Measurements from ENCODE around the gene DBN1. TPM values are rescaled to one million over a fixed set of nuclear protein-coding genes. Genes with fewer than 3 reads are reported as not detected.

Gene DBN1
- total and polyA plus RNA-seq, 2 experiments from 2014 or later, result 106 to 290 TPM

GRCh38 chr5:177462021-177462670 lies 11.3 kb downstream of the DBN1 start:
- Histone ChIP-seq H3K4me2 (no peak overlapping the region), H3K36me3 (ENCODE audit: insufficient read depth) (peaks cover 43% of the 10 kb centered on the region), H3K4me3 (no peak overlapping the region), H3K27me3 (ENCODE audit: insufficient read depth) (no peaks in the 10 kb centered on the region), H3K9me2 (ENCODE audit: insufficient read depth) (no peaks in the 10 kb centered on the region), H3K4me1 (ENCODE audit: insufficient read depth) (peaks cover 3% of the 10 kb centered on the region), H4K20me1 (replicated peaks; ENCODE audit: insufficient read depth) (peaks cover 26% of the 10 kb centered on the region), H2AFZ (no peak overlapping the region), H3K79me2 (replicated peaks; ENCODE audit: insufficient read depth) (peaks cover 16% of the 10 kb centered on the region), H3F3A (replicated peaks; ENCODE audit: low read depth) (peaks cover 45% of the 10 kb centered on the region), H3K27ac (ENCODE audit: low read depth) (no peak overlapping the region)
- Mint-ChIP-seq H3K36me3 (ENCODE audit: low read depth) (peaks cover 80% of the 10 kb centered on the region), H3K27me3 (ENCODE audit: insufficient read depth, low read depth, poor library complexity) (peaks cover 31% of the 10 kb centered on the region), H3K9me3 (peaks cover 12% of the 10 kb centered on the region), H3K4me1 (peaks cover 8% of the 10 kb centered on the region), H3K27ac (no peak overlapping the region), H3K4me3 (no peak overlapping the region)
- TF ChIP-seq EZH2phosphoT487 (IDR thresholded peaks at IDR 0.05; ENCODE audit: unreplicated experiment) (no peak), POLR2AphosphoS5 (IDR thresholded peaks at IDR 0.05; ENCODE audit: low read depth) (peak; percentile 3; the same call in 1 of the 2 replicates)
- ATAC-seq, result no peak
- DNase-seq (ENCODE audit: low spot score), result no peak

- Histone ChIP-seq H2AFZ (no peak overlapping the region), H3K4me2 (no peak overlapping the region), H3K79me2 (replicated peaks; ENCODE audit: insufficient read depth) (peaks cover 13% of the 10 kb centered on the region), H3K4me1 (ENCODE audit: insufficient read depth) (peaks cover 10% of the 10 kb centered on the region), H4K20me1 (replicated peaks; ENCODE audit: insufficient read depth) (peaks cover 25% of the 10 kb centered on the region), H3K4me3 (no peak overlapping the region), H3K36me3 (ENCODE audit: insufficient read depth) (peaks cover 36% of the 10 kb centered on the region), H3F3A (replicated peaks; ENCODE audit: low read depth) (peaks cover 47% of the 10 kb centered on the region), H3K9me2 (ENCODE audit: insufficient read depth) (no peaks in the 10 kb centered on the region), H3K27me3 (ENCODE audit: insufficient read depth) (no peaks in the 10 kb centered on the region), H3K27ac (ENCODE audit: low read depth) (0 out of 2 replicates have a peak overlapping the region, but pooled peaks have one; percentile 45)
- H3K4me1 Mint-ChIP-seq, result peaks cover 15% of the 10 kb centered on the region
- ATAC-seq (no peak), DNase-seq (ENCODE audit: low spot score) (no peak)
- H3K36me3 Mint-ChIP-seq (ENCODE audit: low read depth), result peaks cover 67% of the 10 kb centered on the region
- H3K27ac Mint-ChIP-seq, result peak overlapping the region; percentile 36; the same call in 1 of the 2 replicates
- no peak overlapping the region for H3K4me3 Mint-ChIP-seq
- peaks cover 41% of the 10 kb centered on the region for H3K27me3 Mint-ChIP-seq (ENCODE audit: insufficient read depth, low read depth, poor library complexity)
- no peak for TF ChIP-seq EZH2 (IDR thresholded peaks at IDR 0.05; ENCODE audit: low read depth, unreplicated experiment)
- TF ChIP-seq POLR2AphosphoS5 (IDR thresholded peaks at IDR 0.05; ENCODE audit: low read depth), result peak; percentile 48; the same call in 1 of the 2 replicates
- peaks cover 3% of the 10 kb centered on the region; the same call in 2 of the 3 replicates for H3K9me3 Mint-ChIP-seq
These were observed 13.4 kb downstream of the DBN1 start for GRCh38 chr5:177459819-177460628.

GRCh38 chr5:177459357-177459756 lies 14.1 kb downstream of the DBN1 start:
- H3K79me2 ChIP-seq (replicated peaks; ENCODE audit: insufficient read depth), result peaks cover 10% of the 10 kb centered on the region
- no peak overlapping the region for H3K4me2 ChIP-seq
- peaks cover 31% of the 10 kb centered on the region for H3K36me3 ChIP-seq (ENCODE audit: insufficient read depth)
- DNase-seq (ENCODE audit: low spot score) (no peak), ATAC-seq (no peak)
- no peak overlapping the region for H3K27ac ChIP-seq (ENCODE audit: low read depth)
- peaks cover 3% of the 10 kb centered on the region; the same call in 1 of the 3 replicates for H3K9me3 Mint-ChIP-seq
- peaks cover 24% of the 10 kb centered on the region for H4K20me1 ChIP-seq (replicated peaks; ENCODE audit: insufficient read depth)
- peaks cover 10% of the 10 kb centered on the region for H3K4me1 ChIP-seq (ENCODE audit: insufficient read depth)
- no peak overlapping the region for H3K27ac Mint-ChIP-seq
- no peaks in the 10 kb centered on the region for H3K9me2 ChIP-seq (ENCODE audit: insufficient read depth)
- H3F3A ChIP-seq (replicated peaks; ENCODE audit: low read depth), result peaks cover 49% of the 10 kb centered on the region
- H3K4me1 Mint-ChIP-seq, result peaks cover 15% of the 10 kb centered on the region
- H3K4me3 ChIP-seq, result no peak overlapping the region
- H2AFZ ChIP-seq, result no peak overlapping the region
- peaks cover 61% of the 10 kb centered on the region for H3K36me3 Mint-ChIP-seq (ENCODE audit: low read depth)
- no peaks in the 10 kb centered on the region for H3K27me3 ChIP-seq (ENCODE audit: insufficient read depth)
- peaks cover 42% of the 10 kb centered on the region for H3K27me3 Mint-ChIP-seq (ENCODE audit: insufficient read depth, low read depth, poor library complexity)
- no peak overlapping the region for H3K4me3 Mint-ChIP-seq
- TF ChIP-seq REST (IDR thresholded peaks at IDR 0.05; ENCODE audit: unreplicated experiment) (no peak), NANOG (IDR thresholded peaks at IDR 0.05; ENCODE audit: borderline replicate concordance) (no peak), STAT1 (IDR thresholded peaks at IDR 0.05; ENCODE audit: unreplicated experiment) (no peak), EZH2 (IDR thresholded peaks at IDR 0.05; ENCODE audit: low read depth, unreplicated experiment) (no peak), POLR2AphosphoS5 (IDR thresholded peaks at IDR 0.05; ENCODE audit: low read depth) (no peak)
